Measurements from ENCODE around the gene BEST3.

The BEST3 gene

DNA sequence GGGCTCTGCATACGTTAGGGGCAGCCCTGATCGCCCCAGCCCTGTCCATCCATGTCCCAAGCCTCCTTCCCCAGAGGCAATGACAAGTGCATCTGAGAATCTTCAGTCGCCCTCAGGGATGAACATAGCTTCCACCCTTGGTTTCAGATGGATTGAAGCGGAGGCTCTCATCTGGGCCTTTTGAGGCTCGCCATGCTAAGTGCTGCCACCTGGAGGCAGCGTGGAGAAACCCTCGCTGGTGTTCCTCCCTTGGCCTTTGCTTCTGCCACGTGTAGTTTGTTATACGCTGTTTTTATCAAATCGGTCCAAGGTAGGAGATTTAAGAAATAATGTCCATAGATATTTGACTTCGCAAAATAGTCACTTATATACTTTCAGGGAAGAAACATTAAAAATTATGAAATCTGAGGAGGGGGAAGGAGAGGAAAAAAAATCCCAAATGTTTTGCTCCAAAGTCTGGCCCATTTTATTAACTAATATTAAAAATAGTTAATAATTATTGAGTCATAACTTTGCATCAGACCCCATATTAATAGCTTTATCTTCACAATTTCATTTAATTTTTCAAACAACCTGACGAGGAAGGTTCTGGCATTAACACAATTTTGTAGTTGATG lies 59.6 kb downstream of the BEST3 start:
- ChIA-PET CTCF (interaction anchor here (0.6 to 9.6 kb wide), 37 partner anchors 11 to 933 kb away, joined by 3 to 166 read pairs (median 4); partner anchors contain the start of genes CCT2, FRS2 and LRRC10), POLR2A (no interaction called here)
- peak; percentile 3 for DNase-seq (ENCODE audit: low read depth, low spot score)
- TF ChIP-seq, protein P1, sequence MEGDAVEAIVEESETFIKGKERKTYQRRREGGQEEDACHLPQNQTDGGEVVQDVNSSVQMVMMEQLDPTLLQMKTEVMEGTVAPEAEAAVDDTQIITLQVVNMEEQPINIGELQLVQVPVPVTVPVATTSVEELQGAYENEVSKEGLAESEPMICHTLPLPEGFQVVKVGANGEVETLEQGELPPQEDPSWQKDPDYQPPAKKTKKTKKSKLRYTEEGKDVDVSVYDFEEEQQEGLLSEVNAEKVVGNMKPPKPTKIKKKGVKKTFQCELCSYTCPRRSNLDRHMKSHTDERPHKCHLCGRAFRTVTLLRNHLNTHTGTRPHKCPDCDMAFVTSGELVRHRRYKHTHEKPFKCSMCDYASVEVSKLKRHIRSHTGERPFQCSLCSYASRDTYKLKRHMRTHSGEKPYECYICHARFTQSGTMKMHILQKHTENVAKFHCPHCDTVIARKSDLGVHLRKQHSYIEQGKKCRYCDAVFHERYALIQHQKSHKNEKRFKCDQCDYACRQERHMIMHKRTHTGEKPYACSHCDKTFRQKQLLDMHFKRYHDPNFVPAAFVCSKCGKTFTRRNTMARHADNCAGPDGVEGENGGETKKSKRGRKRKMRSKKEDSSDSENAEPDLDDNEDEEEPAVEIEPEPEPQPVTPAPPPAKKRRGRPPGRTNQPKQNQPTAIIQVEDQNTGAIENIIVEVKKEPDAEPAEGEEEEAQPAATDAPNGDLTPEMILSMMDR (IDR thresholded peaks at IDR 0.05; ENCODE audit: insufficient read depth, low read length, missing control alignments) = peak; percentile 89
- no peak overlapping the region for H3K4me3 ChIP-seq (ENCODE audit: low read depth, low read length)

GRCh38 chr12:69633061-69633460 lies 66.0 kb downstream of the BEST3 start:
- CTCF ChIA-PET = no interaction called here
- no peak for DNase-seq (ENCODE audit: low read depth, low spot score)
- TF ChIP-seq, protein P1 (IDR thresholded peaks at IDR 0.05; ENCODE audit: insufficient read depth, low read length, missing control alignments) = no peak
- H3K4me3 ChIP-seq (ENCODE audit: low read depth, low read length) = no peak overlapping the region
- POLR2A ChIA-PET = no interaction called here

DNA sequence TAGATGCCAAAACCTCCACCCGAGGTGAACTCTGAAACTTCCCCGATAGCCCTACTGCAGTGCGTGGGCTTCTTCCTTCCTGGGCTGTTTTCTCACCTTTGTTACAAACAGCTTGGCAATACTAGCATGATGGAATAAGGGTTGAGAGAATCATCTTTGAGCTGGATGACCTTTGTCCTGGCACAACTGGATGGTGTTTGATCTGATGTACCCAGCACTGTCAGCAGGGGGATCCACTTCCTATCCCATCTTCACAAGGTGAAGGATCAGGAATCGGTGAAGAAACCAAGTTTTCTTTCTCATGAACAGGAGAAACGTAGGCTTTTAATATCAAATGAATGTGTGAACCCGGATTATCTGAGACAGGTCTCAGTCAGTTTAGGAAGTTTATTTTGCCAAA lies 68.9 kb downstream of the BEST3 start:
- TF ChIP-seq, protein P1 (IDR thresholded peaks at IDR 0.05; ENCODE audit: insufficient read depth, low read length, missing control alignments) = peak; percentile 22
- H3K4me3 ChIP-seq (ENCODE audit: low read depth, low read length) = no peak overlapping the region
- POLR2A ChIA-PET = no interaction called here
- DNase-seq (ENCODE audit: low read depth, low spot score) = no peak
- CTCF ChIA-PET = interaction anchor here (1.2 to 17.7 kb wide), 4 partner anchors 11 to 248 kb away, joined by 3 to 166 read pairs (median 6); no protein-coding TSS in a partner anchor

- ChIA-PET POLR2A (no interaction called here), CTCF (interaction anchor here (1.5 to 17.7 kb wide), 2 partner anchors 11 to 13 kb away, joined by 5 to 166 read pairs; no protein-coding TSS in a partner anchor)
- no peak overlapping the region for H3K4me3 ChIP-seq (ENCODE audit: low read depth, low read length)
- no peak for DNase-seq (ENCODE audit: low read depth, low spot score)
- TF ChIP-seq, protein P1 (IDR thresholded peaks at IDR 0.05; ENCODE audit: insufficient read depth, low read length, missing control alignments) = no peak
These were observed 71.6 kb downstream of the BEST3 start for GRCh38 chr12:69627501-69627900.

GRCh38 chr12:69623970-69624369 lies 75.1 kb downstream of the BEST3 start:
- ChIA-PET CTCF (interaction anchor here (17.7 kb wide), 1 partner anchor 17 kb away, joined by 166 read pairs; no protein-coding TSS in a partner anchor), POLR2A (no interaction called here)
- TF ChIP-seq, protein P1 (IDR thresholded peaks at IDR 0.05; ENCODE audit: insufficient read depth, low read length, missing control alignments) = no peak
- no peak for DNase-seq (ENCODE audit: low read depth, low spot score)
- no peak overlapping the region for H3K4me3 ChIP-seq (ENCODE audit: low read depth, low read length)

- TF ChIP-seq, protein P1 (IDR thresholded peaks at IDR 0.05; ENCODE audit: insufficient read depth, low read length, missing control alignments) = no peak
- POLR2A ChIA-PET = no interaction called here
- H3K4me3 ChIP-seq (ENCODE audit: low read depth, low read length) = no peak overlapping the region
- CTCF ChIA-PET = interaction anchor here (17.7 kb wide), 1 partner anchor 19 kb away, joined by 166 read pairs; no protein-coding TSS in a partner anchor
- DNase-seq (ENCODE audit: low read depth, low spot score) = no peak
These were observed 77.6 kb downstream of the BEST3 start for GRCh38 chr12:69621551-69621950.
